ENCODE measurements around the gene SORCS2. TPM values are rescaled to one million over a fixed set of nuclear protein-coding genes. Genes with fewer than 3 reads are reported as not detected.

SORCS2 gene
- total RNA-seq, 1 experiment from 2014 or later = 0.06 TPM

GRCh38 chr4:7391637-7392437 lies 199.5 kb downstream of the SORCS2 start:
- no peaks in the 10 kb centered on the region for H3K36me3 ChIP-seq (ENCODE audit: insufficient read depth, low read length, poor library complexity, severe bottlenecking)
- POLR2A ChIA-PET (ENCODE audit: low non-redundant PET) = no interaction called here
- DNase-seq (ENCODE audit: low spot score) = no peak
- no peaks in the 10 kb centered on the region for H3K9me3 ChIP-seq (ENCODE audit: low read depth, low read length, poor library complexity, severe bottlenecking)
- intact Hi-C loops (cut with micrococcal nuclease; ENCODE audit: unreplicated experiment) = no loop called here
- H3K27ac ChIP-seq (ENCODE audit: low read depth, low read length, poor library complexity, severe bottlenecking) = no peak overlapping the region
- no TSS peak for BruUV-seq (replicated peaks)
- peaks cover 46% of the 10 kb centered on the region for H3K27me3 ChIP-seq (replicated peaks; ENCODE audit: insufficient read depth, low read depth, low read length, poor library complexity)
- TF ChIP-seq CTCF (conservative IDR thresholded peaks at IDR 0.05; ENCODE audit: low read depth, low read length) (no peak), EZH2 (IDR thresholded peaks at IDR 0.05; ENCODE audit: borderline replicate concordance, low read depth, low read length, poor library complexity, severe bottlenecking) (no peak)
- H3K4me3 ChIP-seq (ENCODE audit: low read depth, low read length, poor library complexity, severe bottlenecking) = no peak overlapping the region
- H3K4me1 ChIP-seq (ENCODE audit: insufficient read depth, low read length, poor library complexity, severe bottlenecking) = no peaks in the 10 kb centered on the region
- CTCF ChIA-PET = no interaction called here

- Histone ChIP-seq H3K27ac (ENCODE audit: low read depth, low read length, poor library complexity, severe bottlenecking) (no peak overlapping the region), H3K27me3 (replicated peaks; ENCODE audit: insufficient read depth, low read depth, low read length, poor library complexity) (peaks cover 54% of the 10 kb centered on the region), H3K4me1 (ENCODE audit: insufficient read depth, low read length, poor library complexity, severe bottlenecking) (no peaks in the 10 kb centered on the region), H3K36me3 (ENCODE audit: insufficient read depth, low read length, poor library complexity, severe bottlenecking) (no peaks in the 10 kb centered on the region), H3K9me3 (ENCODE audit: low read depth, low read length, poor library complexity, severe bottlenecking) (no peaks in the 10 kb centered on the region), H3K4me3 (ENCODE audit: low read depth, low read length, poor library complexity, severe bottlenecking) (no peak overlapping the region)
- DNase-seq (ENCODE audit: low spot score) = no peak
- CTCF ChIA-PET = no interaction called here
- TF ChIP-seq EZH2 (IDR thresholded peaks at IDR 0.05; ENCODE audit: borderline replicate concordance, low read depth, low read length, poor library complexity, severe bottlenecking) = no peak
- intact Hi-C loops (cut with micrococcal nuclease; ENCODE audit: unreplicated experiment) = no loop called here
- POLR2A ChIA-PET (ENCODE audit: low non-redundant PET) = no interaction called here
- no TSS peak for BruUV-seq (replicated peaks)
Measured at GRCh38 chr4:7392438-7393421, 200.4 kb downstream of the SORCS2 start.

GRCh38 chr4:7393601-7394575 lies 201.6 kb downstream of the SORCS2 start:
- no peaks in the 10 kb centered on the region for H3K36me3 ChIP-seq (ENCODE audit: insufficient read depth, low read length, poor library complexity, severe bottlenecking)
- no peak overlapping the region for H3K27ac ChIP-seq (ENCODE audit: low read depth, low read length, poor library complexity, severe bottlenecking)
- H3K4me1 ChIP-seq (ENCODE audit: insufficient read depth, low read length, poor library complexity, severe bottlenecking) = no peaks in the 10 kb centered on the region
- CTCF ChIA-PET = no interaction called here
- peaks cover 66% of the 10 kb centered on the region for H3K27me3 ChIP-seq (replicated peaks; ENCODE audit: insufficient read depth, low read depth, low read length, poor library complexity)
- DNase-seq (ENCODE audit: low spot score) = no peak
- no peak overlapping the region for H3K4me3 ChIP-seq (ENCODE audit: low read depth, low read length, poor library complexity, severe bottlenecking)
- TF ChIP-seq EZH2 (IDR thresholded peaks at IDR 0.05; ENCODE audit: borderline replicate concordance, low read depth, low read length, poor library complexity, severe bottlenecking) (no peak), CTCF (conservative IDR thresholded peaks at IDR 0.05; ENCODE audit: low read depth, low read length) (no peak)
- no TSS peak for BruUV-seq (replicated peaks)
- no peaks in the 10 kb centered on the region for H3K9me3 ChIP-seq (ENCODE audit: low read depth, low read length, poor library complexity, severe bottlenecking)
- POLR2A ChIA-PET (ENCODE audit: low non-redundant PET) = no interaction called here
- intact Hi-C loops (cut with micrococcal nuclease; ENCODE audit: unreplicated experiment) = no loop called here

Data from A673 (cell line).